ENCODE results near the gene FABP1. TPM values are rescaled to one million over a fixed set of nuclear protein-coding genes. Genes with fewer than 3 reads are reported as not detected.

The FABP1 gene
- polyA plus RNA-seq, 1 donor, result 0.48 TPM

DNA sequence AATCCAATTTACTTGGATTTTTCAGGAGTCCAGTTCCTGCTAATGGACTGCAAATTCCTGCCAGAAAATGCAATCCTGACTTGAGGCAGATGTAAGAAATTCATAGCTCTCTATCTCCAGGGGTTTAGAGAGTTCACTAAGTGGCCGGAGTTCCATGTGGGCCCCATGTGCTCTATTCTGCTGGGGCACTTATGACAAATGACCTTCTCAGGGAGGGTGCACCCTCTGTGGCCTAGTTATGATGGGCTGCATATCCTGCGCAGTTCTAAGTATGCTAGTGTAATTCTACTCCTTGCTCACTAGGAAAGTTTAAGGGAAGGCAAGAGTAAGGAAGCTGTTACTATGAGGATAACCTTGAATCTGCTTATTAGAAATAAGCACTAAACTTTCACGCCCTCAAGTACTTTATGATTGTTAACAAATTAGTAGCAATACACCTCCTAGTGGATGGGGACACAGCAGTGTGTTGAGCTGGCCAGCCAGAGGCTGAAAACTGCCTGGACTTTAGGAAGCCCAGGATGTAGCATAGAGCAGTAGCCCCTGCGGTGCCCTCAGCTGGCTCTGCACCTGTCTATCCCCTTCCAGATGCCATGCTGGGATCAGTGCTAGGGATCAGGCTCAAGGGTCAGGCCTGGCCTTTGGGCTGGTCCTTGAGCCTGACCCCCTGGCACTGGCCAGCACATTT lies 45.8 kb downstream of the FABP1 start:
- DNase-seq (ENCODE audit: low read depth), result no peak

DNA sequence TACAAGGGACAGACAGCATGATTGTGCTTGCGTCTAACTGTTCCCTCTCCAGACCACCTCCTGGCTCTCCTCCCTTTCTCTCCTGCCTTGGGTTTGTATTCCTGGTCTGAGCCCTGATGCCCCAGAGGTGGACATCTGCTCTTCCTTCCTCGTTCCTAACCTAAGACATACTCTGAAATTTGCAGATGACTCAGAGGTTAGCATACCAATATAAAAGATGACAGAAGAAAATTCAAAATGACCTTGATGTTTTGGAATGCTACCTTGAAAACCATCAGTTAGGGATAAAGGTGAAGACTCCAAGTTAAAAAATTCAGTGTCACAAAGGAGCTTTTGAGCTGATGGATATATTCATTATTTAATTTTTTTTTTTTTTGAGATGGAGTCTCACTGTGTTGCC lies 47.3 kb downstream of the FABP1 start:
- DNase-seq (ENCODE audit: low read depth), result no peak

DNA sequence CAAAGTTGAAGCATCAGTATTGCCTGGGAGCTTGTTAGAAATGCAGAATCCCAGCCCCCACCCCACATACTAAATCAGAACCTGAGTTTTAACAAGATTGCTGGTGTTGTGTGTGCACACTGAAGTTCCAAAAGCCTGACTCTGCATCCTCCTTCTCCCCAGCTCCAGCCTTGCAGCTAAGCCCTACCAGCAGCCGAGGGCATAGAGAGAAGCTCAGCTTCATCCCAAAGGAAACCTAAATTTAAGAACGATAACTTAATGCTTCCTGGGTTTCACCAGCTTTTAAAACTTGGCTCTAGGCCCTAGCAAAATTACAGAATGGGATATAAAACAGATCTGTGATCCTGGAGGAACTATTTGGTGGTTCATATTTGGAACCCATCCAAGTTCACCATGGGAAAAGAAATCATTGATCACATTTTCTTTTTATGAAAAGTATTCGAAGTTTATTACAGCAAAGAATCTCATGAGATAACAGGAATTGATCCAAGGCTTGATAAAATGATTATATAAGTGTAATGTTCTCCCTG lies 49.2 kb downstream of the FABP1 start:
- DNase-seq (ENCODE audit: low read depth), result no peak

DNA sequence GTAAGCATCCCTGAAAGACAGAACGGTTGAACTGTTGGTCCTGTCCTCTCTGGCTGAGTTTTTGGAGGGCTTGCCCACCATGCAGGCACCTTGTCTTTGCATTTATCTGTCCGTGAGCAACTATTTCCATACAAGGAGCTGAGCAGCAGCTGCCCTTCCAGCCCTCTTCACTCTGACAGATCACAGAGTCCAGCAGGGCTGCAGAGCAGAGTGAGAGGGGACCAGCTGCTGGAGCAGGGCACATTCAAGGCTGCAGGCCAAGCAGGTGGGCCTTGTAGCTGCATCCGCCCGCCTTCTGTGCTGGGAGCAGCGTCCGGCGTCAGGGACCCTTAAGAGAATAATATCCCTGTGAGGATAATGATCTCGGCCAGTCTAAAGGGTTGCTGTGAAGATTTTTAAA lies 50.8 kb downstream of the FABP1 start:
- DNase-seq (ENCODE audit: low read depth), result no peak

DNA sequence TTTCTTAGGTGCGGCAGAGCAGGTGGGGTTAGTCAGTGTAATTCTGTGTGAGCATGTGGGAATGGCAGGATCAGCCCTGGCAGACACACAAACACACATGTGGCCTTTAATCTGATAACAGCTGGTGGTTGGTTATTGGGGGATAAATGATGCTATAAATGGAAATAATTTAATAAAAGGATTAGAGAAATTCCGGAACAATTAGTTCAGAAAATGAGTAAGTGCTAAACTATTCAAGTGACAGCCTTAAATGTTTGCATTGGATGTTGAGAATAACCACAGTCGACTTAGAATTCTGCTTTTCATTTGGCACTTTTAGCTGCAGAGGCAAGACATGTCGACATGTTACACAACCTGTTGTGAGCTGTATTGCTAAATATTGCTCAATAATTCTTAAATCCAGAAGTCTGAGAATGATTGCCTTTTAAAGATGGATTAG lies 53.0 kb downstream of the FABP1 start:
- no peak for DNase-seq (ENCODE audit: low read depth)

DNA sequence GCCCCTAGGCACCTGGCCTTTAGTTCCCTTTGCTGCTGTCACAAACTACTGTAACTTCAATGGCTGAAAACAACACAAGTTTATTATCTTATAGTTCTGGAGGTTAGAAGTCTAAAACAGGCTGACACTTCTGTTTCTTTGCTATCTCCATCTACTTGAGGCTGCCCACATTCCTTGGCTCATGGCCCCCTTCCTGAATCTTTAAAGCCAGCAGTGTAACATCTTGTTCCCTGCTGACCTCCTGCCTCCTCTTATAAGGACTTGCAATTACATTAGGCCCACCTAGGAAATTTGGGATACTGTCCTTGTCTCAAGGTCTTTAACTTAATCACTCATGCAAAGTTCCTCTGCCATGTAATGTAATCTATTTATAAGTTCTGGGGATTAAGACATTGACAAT lies 53.7 kb downstream of the FABP1 start:
- no peak for DNase-seq (ENCODE audit: low read depth)

Other genes starting within 250 kb of the FABP1 start
- not detected for gene RNU2-63P, start 111.5 kb downstream of the FABP1 start, polyA plus RNA-seq (ENCODE audit: insufficient read length)
- 36.2 TPM for gene KRCC1, start 72.3 kb downstream of the FABP1 start, polyA plus RNA-seq (ENCODE audit: insufficient read length)
- 375 TPM for gene SMYD1, start 60.2 kb downstream of the FABP1 start, polyA plus RNA-seq (ENCODE audit: insufficient read length)
- 19.8 TPM for gene THNSL2, start 42.3 kb upstream of the FABP1 start, polyA plus RNA-seq (ENCODE audit: insufficient read length)